GM23338 (cell line): ENCODE data around the gene DRC7. TPM values are rescaled to one million over a fixed set of nuclear protein-coding genes. Genes with fewer than 3 reads are reported as not detected.

Source experiments
- ATAC-seq: fragments of 200-7000 bp; cut with Tn5 transposase; 3 replicates; pipeline ENCODE4 v1.9.1; 2020
- DNase-seq: peaks from one replicate; pipeline ENCODE4 v3.0.0-alpha.2; 2015; ENCODE audit warnings: low spot score
- H2AFZ ChIP-seq: fragments of 200-600 bp; sonication (generic); 2 replicates; pipeline ENCODE4 v1.8.0; 2016; ENCODE audit warnings: antibody characterized with exemption, mild to moderate bottlenecking, moderate library complexity
- H3F3A ChIP-seq: fragments of 200-600 bp; sonication (generic); replicated peaks from 2 replicates; pipeline ENCODE4 v1.8.0; 2017; ENCODE audit warnings: antibody characterized with exemption, mixed run types, low read depth
- H3K27ac ChIP-seq: fragments of 200-600 bp; sonication (generic); 2 replicates; pipeline ENCODE4 v1.6.1; 2016; ENCODE audit warnings: low read depth
- H3K27me3 ChIP-seq: fragments of 200-600 bp; sonication (generic); 2 replicates; pipeline ENCODE4 v1.8.0; 2016; ENCODE audit warnings: mild to moderate bottlenecking, mixed run types, moderate library complexity; ENCODE audit not compliant: insufficient read depth
- H3K36me3 ChIP-seq: fragments of 200-600 bp; sonication (generic); 2 replicates; pipeline ENCODE4 v1.8.0; 2016; ENCODE audit warnings: mild to moderate bottlenecking; ENCODE audit not compliant: insufficient read depth
- H3K4me1 ChIP-seq: fragments of 200-600 bp; sonication (generic); 2 replicates; pipeline ENCODE4 v1.8.0; 2016; ENCODE audit warnings: mild to moderate bottlenecking, moderate library complexity; ENCODE audit not compliant: insufficient read depth
- H3K4me2 ChIP-seq: fragments of 200-600 bp; sonication (generic); 2 replicates; pipeline ENCODE4 v1.7.1; 2017; ENCODE audit warnings: mixed run types
- H3K4me3 ChIP-seq: fragments of 200-600 bp; sonication (generic); 2 replicates; pipeline ENCODE4 v1.6.1; 2016; ENCODE audit warnings: mixed run types
- H3K79me2 ChIP-seq: fragments of 200-600 bp; sonication (generic); replicated peaks from 2 replicates; pipeline ENCODE4 v1.8.0; 2017; ENCODE audit warnings: mild to moderate bottlenecking; ENCODE audit not compliant: insufficient read depth
- H3K9me2 ChIP-seq: fragments of 200-600 bp; sonication (generic); 2 replicates; pipeline ENCODE4 v1.8.0; 2017; ENCODE audit not compliant: insufficient read depth
- H4K20me1 ChIP-seq: fragments of 200-600 bp; sonication (generic); replicated peaks from 2 replicates; pipeline ENCODE4 v1.8.0; 2017; ENCODE audit warnings: mild to moderate bottlenecking; ENCODE audit not compliant: insufficient read depth
- H3K27ac Mint-ChIP-seq: 2 replicates; pipeline ENCODE4 v1.8.0; 2020; ENCODE audit warnings: inconsistent platforms, mild to moderate bottlenecking, moderate library complexity, mixed read lengths
- H3K27me3 Mint-ChIP-seq: 3 replicates; pipeline ENCODE4 v1.8.0; 2022; ENCODE audit warnings: low read depth, mild to moderate bottlenecking, moderate library complexity, mixed read lengths, inconsistent platforms; ENCODE audit not compliant: insufficient read depth, poor library complexity
- H3K36me3 Mint-ChIP-seq: 3 replicates; pipeline ENCODE4 v1.8.0; 2021; ENCODE audit warnings: low read depth, mild to moderate bottlenecking, inconsistent platforms, moderate library complexity, mixed read lengths
- H3K4me1 Mint-ChIP-seq: 3 replicates; pipeline ENCODE4 v1.8.0; 2020; ENCODE audit warnings: mild to moderate bottlenecking, inconsistent platforms, mixed read lengths
- H3K4me3 Mint-ChIP-seq: 3 replicates; pipeline ENCODE4 v1.8.0; 2021; ENCODE audit warnings: moderate library complexity, mild to moderate bottlenecking, inconsistent platforms, mixed read lengths
- H3K9me3 Mint-ChIP-seq: 3 replicates; pipeline ENCODE4 v1.8.0; 2020; ENCODE audit warnings: moderate library complexity, mild to moderate bottlenecking, inconsistent platforms, mixed read lengths
- CREB1 ChIP-seq: fragments of 250-450 bp; sonication (Bioruptor Pico); IDR thresholded peaks from 2 replicates; pipeline ENCODE4 v1.5.0; 2020; ENCODE audit warnings: low read depth, mild to moderate bottlenecking, moderate library complexity
- CTCF ChIP-seq, 2 experiments: fragments of 200-600 bp in 1 of 2; sonication (generic) in 1 of 2; conservative IDR thresholded peaks; 2 replicates each; pipeline versions ENCODE4 v1.5.1 to v1.6.1; 2016 to 2017; ENCODE audit warnings: antibody characterized with exemption in 2 of 2, low read depth in 2 of 2, mild to moderate bottlenecking in 2 of 2, moderate library complexity in 1 of 2
- EZH2phosphoT487 ChIP-seq: fragments of 200-600 bp; sonication (generic); IDR thresholded peaks from one replicate; pipeline ENCODE4 v1.8.1; 2018; ENCODE audit warnings: antibody characterized with exemption; ENCODE audit not compliant: unreplicated experiment
- JUNB ChIP-seq: IDR thresholded peaks from one replicate; pipeline ENCODE4 v1.6.1; 2016; ENCODE audit warnings: antibody characterized with exemption; ENCODE audit not compliant: unreplicated experiment
- NANOG ChIP-seq: IDR thresholded peaks from 2 replicates; pipeline ENCODE4 v1.6.1; 2016; ENCODE audit warnings: antibody characterized with exemption, borderline replicate concordance
- POLR2AphosphoS5 ChIP-seq: IDR thresholded peaks from 2 replicates; pipeline ENCODE4 v1.6.1; 2016; ENCODE audit warnings: antibody characterized with exemption, low read depth
- REST ChIP-seq: IDR thresholded peaks from one replicate; pipeline ENCODE4 v1.6.1; 2018; ENCODE audit warnings: antibody characterized with exemption; ENCODE audit not compliant: unreplicated experiment
- STAT1 ChIP-seq: IDR thresholded peaks from one replicate; pipeline ENCODE4 v1.6.1; 2016; ENCODE audit warnings: antibody characterized with exemption; ENCODE audit not compliant: unreplicated experiment
- ZNF114 ChIP-seq: fragments of 250-450 bp; sonication (Bioruptor Pico); IDR thresholded peaks from 2 replicates; pipeline ENCODE4 v1.5.0; 2020; ENCODE audit warnings: mild to moderate bottlenecking, moderate library complexity
- ZNF331 ChIP-seq: fragments of 250-450 bp; sonication (Bioruptor Pico); IDR thresholded peaks from 2 replicates; pipeline ENCODE4 v1.5.0; 2020; ENCODE audit warnings: low read depth, mild to moderate bottlenecking, moderate library complexity
- polyA plus RNA-seq: library from polyadenylated mRNA; unstranded; fragments of >200 nt; fragmentation: Nextera tagmentation; extraction: Ambion mirVana; gene quantifications from 2 replicates; pipeline ENCODE4 v1.2.1, GENCODE V29; 2016
- total RNA-seq: library from RNA; depleted of rRNA; stranded (reverse); fragments of >200 nt; shearing (Covaris generic); gene quantifications from 2 replicates; pipeline ENCODE4 v1.2.3, GENCODE V29; 2014
- TF ChIP-seq, protein P1 (sequence below): IDR thresholded peaks from 2 replicates; pipeline ENCODE4 v1.6.1; 2016; ENCODE audit warnings: antibody characterized with exemption
- TF ChIP-seq, protein P2 (sequence below): fragments of 250-450 bp; sonication (Bioruptor Pico); IDR thresholded peaks from 2 replicates; pipeline ENCODE4 v1.5.0; 2020; ENCODE audit warnings: mild to moderate bottlenecking, moderate library complexity

DRC7 gene
- total and polyA plus RNA-seq, 2 experiments from 2014 or later = not detected

DNA sequence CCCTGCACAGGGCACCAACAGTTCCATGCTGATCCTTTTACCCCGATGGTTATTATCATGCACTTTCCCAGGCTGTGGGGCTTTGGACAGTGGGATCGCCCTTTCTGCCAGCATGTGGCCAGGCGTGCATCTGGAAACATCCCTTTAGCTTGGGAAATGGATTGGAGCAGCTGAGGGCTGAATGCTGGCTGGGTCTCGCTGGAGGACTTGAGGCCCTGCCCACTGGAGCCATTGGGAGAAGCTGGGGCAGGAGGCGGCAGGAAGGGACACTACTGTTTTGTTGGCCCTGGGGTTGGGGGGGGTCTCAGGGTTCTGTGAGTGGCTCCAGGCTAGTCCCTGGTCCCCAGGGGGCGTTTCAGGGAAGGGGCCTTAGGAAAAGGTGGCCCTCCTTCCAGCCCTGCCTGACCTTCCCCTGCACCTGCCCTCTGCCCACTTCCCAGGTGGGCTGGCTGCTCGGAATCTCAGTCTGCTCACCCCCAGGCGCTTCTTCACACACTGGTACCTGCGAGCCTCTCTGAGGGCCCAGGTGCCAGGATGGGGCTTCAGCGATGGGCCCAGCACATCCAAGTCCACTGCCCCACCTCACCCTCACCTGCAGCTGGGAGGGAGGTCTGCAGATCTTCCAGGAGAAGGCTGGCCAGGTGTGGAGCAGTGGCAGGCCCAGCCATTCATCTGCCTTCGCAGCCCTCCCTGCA lies 28.1 kb upstream of the DRC7 start:
- Histone ChIP-seq H3K4me2 (no peak overlapping the region), H3F3A (no peaks in the 10 kb centered on the region), H4K20me1 (no peaks in the 10 kb centered on the region), H3K79me2 (no peaks in the 10 kb centered on the region), H2AFZ (no peak overlapping the region), H3K4me3 (no peak overlapping the region), H3K4me1 (no peaks in the 10 kb centered on the region), H3K36me3 (no peaks in the 10 kb centered on the region), H3K27ac (no peak overlapping the region), H3K27me3 (no peaks in the 10 kb centered on the region), H3K9me2 (no peaks in the 10 kb centered on the region)
- DNase-seq (no peak), ATAC-seq (no peak)
- H3K4me3 Mint-ChIP-seq = no peak overlapping the region
- H3K27me3 Mint-ChIP-seq = peaks cover 6% of the 10 kb centered on the region
- TF ChIP-seq POLR2AphosphoS5 (no peak), NANOG (no peak), ZNF331 (no peak), EZH2phosphoT487 (no peak), ZNF114 (no peak), CREB1 (no peak), JUNB (no peak), REST (no peak), STAT1 (no peak), CTCF (conservative IDR thresholded peaks at IDR 0.05; ENCODE audit: low read depth in 2 of 2) (no peak)
- TF ChIP-seq, protein P1, sequence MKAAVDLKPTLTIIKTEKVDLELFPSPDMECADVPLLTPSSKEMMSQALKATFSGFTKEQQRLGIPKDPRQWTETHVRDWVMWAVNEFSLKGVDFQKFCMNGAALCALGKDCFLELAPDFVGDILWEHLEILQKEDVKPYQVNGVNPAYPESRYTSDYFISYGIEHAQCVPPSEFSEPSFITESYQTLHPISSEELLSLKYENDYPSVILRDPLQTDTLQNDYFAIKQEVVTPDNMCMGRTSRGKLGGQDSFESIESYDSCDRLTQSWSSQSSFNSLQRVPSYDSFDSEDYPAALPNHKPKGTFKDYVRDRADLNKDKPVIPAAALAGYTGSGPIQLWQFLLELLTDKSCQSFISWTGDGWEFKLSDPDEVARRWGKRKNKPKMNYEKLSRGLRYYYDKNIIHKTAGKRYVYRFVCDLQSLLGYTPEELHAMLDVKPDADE = no peak
- TF ChIP-seq, protein P2, sequence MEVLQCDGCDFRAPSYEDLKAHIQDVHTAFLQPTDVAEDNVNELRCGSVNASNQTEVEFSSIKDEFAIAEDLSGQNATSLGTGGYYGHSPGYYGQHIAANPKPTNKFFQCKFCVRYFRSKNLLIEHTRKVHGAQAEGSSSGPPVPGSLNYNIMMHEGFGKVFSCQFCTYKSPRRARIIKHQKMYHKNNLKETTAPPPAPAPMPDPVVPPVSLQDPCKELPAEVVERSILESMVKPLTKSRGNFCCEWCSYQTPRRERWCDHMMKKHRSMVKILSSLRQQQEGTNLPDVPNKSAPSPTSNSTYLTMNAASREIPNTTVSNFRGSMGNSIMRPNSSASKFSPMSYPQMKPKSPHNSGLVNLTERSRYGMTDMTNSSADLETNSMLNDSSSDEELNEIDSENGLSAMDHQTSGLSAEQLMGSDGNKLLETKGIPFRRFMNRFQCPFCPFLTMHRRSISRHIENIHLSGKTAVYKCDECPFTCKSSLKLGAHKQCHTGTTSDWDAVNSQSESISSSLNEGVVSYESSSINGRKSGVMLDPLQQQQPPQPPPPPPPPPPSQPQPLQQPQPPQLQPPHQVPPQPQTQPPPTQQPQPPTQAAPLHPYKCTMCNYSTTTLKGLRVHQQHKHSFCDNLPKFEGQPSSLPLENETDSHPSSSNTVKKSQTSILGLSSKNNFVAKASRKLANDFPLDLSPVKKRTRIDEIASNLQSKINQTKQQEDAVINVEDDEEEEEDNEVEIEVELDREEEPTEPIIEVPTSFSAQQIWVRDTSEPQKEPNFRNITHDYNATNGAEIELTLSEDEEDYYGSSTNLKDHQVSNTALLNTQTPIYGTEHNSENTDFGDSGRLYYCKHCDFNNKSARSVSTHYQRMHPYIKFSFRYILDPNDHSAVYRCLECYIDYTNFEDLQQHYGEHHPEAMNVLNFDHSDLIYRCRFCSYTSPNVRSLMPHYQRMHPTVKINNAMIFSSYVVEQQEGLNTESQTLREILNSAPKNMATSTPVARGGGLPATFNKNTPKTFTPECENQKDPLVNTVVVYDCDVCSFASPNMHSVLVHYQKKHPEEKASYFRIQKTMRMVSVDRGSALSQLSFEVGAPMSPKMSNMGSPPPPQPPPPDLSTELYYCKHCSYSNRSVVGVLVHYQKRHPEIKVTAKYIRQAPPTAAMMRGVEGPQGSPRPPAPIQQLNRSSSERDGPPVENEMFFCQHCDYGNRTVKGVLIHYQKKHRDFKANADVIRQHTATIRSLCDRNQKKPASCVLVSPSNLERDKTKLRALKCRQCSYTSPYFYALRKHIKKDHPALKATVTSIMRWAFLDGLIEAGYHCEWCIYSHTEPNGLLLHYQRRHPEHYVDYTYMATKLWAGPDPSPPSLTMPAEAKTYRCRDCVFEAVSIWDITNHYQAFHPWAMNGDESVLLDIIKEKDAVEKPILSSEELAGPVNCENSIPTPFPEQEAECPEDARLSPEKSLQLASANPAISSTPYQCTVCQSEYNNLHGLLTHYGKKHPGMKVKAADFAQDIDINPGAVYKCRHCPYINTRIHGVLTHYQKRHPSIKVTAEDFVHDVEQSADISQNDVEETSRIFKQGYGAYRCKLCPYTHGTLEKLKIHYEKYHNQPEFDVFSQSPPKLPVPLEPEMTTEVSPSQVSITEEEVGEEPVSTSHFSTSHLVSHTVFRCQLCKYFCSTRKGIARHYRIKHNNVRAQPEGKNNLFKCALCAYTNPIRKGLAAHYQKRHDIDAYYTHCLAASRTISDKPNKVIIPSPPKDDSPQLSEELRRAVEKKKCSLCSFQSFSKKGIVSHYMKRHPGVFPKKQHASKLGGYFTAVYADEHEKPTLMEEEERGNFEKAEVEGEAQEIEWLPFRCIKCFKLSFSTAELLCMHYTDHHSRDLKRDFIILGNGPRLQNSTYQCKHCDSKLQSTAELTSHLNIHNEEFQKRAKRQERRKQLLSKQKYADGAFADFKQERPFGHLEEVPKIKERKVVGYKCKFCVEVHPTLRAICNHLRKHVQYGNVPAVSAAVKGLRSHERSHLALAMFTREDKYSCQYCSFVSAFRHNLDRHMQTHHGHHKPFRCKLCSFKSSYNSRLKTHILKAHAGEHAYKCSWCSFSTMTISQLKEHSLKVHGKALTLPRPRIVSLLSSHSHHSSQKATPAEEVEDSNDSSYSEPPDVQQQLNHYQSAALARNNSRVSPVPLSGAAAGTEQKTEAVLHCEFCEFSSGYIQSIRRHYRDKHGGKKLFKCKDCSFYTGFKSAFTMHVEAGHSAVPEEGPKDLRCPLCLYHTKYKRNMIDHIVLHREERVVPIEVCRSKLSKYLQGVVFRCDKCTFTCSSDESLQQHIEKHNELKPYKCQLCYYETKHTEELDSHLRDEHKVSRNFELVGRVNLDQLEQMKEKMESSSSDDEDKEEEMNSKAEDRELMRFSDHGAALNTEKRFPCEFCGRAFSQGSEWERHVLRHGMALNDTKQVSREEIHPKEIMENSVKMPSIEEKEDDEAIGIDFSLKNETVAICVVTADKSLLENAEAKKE (CRISPR knock-in tag) = no peak
- H3K9me3 Mint-ChIP-seq = no peaks in the 10 kb centered on the region; the same call in 1 of the 3 replicates
- H3K36me3 Mint-ChIP-seq = no peaks in the 10 kb centered on the region
- no peak overlapping the region for H3K27ac Mint-ChIP-seq
- H3K4me1 Mint-ChIP-seq = peaks cover 4% of the 10 kb centered on the region; the same call in 2 of the 3 replicates
